K562 treated with DMSO at 1 percent for 24 hours (cell line): ENCODE measurements around the gene TRIM41. TPM values are rescaled to one million over a fixed set of nuclear protein-coding genes. Genes with fewer than 3 reads are reported as not detected.

Experiments
- total RNA-seq: library from RNA; unstranded; fragments of 300-600 nt; gene quantifications from 2 replicates; pipeline ENCODE4 v1.2.3, GENCODE V29; 2022; ENCODE audit warnings: low read depth; ENCODE audit not compliant: insufficient read depth

The TRIM41 gene
- total RNA-seq = 26.8 and 33.9 TPM in 2 replicates

DNA sequence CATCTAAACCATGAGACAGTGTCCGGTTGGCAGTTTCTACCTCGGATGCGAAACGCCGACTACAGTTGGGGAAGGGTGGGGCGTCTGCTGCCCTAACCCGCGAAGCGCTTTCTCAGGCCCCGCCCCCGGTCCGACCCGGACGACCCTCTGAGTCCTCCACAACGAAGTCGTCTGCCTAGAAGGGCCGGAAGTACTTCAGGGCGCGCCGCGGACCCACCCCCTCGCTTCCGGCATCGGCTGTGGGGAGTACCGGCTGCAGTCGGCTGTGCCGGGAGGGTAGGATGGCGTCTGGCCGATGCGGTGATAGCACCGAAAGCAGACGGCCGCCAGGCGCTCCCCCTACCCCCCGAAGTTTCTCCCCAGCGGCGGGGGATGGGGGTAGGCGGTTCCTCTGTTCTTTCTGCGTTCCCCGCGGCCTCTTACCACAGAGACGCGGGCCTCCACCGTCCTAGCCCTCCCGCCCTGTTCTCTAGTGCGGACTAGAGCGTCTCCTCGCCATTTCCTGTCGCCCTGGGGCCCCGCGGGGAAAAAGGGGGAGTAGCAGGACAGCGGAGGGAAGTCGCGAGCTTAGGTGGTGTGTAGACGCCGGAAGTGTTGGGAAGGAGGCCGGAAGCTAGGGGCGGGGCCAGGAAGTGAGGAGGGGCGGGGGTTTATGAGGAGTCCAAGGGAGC is at the start of gene TRIM41:
TSS of gene TRIM41 (plus strand) at position 224 of the 671 bp plus-strand sequence. CDS start 719 bp downstream, outside the sequence.

DNA sequence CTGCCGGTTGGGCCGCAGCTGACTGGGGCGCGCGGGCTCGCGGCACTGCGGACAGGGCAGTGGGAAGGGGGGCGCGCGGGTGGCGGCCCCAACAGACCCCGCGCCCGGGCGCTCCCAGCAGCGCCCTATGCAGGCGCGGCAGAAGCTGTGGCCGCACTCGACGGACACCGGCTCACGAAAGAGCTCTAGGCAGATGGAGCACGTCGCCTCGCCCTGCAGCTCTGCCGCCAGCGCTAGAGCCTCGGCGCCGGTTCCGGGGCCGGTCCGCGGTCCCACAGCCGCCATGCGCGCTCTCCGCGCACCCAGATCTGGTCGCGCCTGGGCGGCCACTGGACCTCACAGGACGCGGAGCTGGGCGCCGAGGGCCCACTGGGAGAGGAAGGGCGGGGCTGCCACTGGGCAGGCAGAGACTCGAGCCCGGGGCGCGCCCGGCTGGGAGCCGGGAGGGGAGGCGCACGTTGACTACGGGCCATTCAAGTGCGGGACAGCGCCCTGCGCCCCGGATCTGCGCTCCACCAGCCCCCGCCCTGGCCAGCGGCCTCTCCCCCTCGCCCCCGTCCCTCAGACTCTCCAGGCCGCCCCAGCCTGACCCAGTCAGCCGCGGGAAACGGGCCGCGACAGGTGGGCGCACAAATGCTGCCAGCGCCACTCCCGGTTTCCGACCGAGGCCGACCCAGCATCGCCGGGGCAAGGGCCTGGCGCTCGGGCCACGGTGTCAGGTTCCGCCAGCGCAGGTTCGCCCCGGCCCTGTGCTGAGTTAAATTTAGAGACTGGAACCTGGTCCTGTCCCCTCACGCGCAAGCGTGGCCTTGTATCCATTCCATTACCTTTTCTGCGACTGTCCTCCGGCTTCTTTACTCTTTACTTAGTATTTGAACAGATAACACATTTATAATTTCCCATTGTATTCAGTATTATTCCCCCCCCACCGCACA is 18.0 kb upstream of the TRIM41 start, which contains the start of gene TRIM7:
TSS of gene TRIM7 (minus strand) at position 371 of the 935 bp plus-strand sequence. CDS start at position 285, 86 bp downstream.

GRCh38 chr5:181243564-181244343 is 20.7 kb downstream of the TRIM41 start, which contains the start of gene RACK1:
RACK1 (minus strand) TSS chr5:181243906; CDS start chr5:181243800, 106 bp downstream.

DNA sequence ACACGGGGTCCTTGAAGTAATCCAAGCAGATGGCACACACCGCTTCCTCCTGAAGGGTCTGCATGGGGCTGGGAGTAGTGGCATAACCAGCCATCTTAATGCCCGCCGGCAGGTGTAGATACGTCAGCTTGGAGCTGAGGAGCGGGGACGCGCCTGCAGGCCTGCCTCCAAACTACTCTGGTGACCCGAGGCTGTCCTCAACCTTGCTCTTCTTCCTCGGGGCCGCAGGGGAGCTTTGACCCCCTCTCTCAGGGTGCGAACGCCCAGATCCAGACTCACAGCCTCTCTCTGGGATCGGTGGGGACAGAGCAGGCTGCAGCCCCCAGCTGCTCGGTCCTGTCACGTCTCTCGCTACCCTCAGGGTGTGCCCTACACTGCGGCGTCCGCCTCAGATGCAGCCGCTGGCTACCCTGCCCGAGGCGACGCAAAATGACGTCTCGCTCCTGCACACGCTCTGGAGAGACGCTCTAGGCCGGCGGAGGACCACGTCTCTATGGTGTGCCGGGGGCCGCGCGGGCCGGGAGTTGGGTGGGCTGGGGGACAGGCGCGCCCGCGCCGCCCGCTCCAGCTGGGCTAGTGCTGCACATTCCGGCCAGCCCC is 37.7 kb downstream of the TRIM41 start, which contains the start of gene TRIM52:
TSS of gene TRIM52 (minus strand) at position 424 of the 600 bp plus-strand sequence. CDS start at position 94, 330 bp downstream.

Other genes with a start within 250 kb of the TRIM41 start
- gene BTNL3, start 234.4 kb upstream of the TRIM41 start, total RNA-seq = 0.31 and 0.34 TPM in 2 replicates
- 29.3 and 31.3 TPM in 2 replicates for gene BTNL9, start 183.0 kb upstream of the TRIM41 start, total RNA-seq
- not detected in 2 replicates for gene OR2V1, start 92.1 kb upstream of the TRIM41 start, total RNA-seq
- not detected in 2 replicates for gene OR2V2, start 75.7 kb upstream of the TRIM41 start, total RNA-seq
- 8.8 and 9.6 TPM in 2 replicates for gene TRIM7, start 18.1 kb upstream of the TRIM41 start, total RNA-seq
- 6,655 and 7,390 TPM in 2 replicates for gene RACK1, start 20.6 kb downstream of the TRIM41 start, total RNA-seq
- 8.1 and 11.5 TPM in 2 replicates for gene TRIM52, start 37.9 kb downstream of the TRIM41 start, total RNA-seq
- not detected in 2 replicates for gene OR4F3, start 144.0 kb downstream of the TRIM41 start, total RNA-seq